ENCODE measurements around the gene ADAM12.

Gene ADAM12

DNA sequence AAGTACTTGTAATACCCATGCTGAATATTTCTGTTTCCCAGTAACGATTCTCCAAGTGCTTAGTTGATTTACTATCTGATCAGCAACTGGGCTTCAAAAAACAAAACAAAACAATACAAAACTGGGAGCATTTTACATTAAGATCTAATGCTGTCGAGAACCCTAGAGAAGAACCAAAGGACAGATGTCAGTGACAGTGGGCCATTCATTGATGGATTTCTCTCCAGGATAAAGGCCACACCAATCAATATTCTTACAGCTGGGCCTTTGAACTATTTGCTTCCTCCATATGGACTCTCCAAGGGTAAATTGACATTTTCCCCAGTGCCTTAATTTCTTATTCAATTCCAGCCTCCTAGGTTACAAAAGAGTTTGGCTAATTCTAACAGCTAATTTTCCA lies 217.5 kb downstream of the ADAM12 start:
- no peak for DNase-seq

DNA sequence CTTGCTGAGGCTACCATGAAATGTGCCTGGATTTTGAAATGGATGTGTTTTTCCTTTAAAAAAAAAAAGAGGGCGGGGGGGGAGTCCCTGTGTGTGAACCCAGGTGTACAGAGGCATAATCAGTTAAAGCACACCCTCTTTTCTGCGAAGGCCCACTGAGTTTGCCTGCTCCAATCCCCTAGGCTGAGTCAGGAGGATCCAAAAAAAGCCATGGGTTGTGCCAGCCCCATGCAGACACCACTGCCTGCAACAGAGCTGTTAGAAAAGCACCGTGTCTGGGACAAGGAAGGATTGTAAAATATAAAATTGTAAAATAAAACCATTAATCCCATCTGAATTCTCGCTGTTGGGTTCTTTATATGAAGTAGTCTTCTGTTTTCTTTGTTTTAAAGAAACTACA lies 217.9 kb downstream of the ADAM12 start:
- no peak for DNase-seq

DNA sequence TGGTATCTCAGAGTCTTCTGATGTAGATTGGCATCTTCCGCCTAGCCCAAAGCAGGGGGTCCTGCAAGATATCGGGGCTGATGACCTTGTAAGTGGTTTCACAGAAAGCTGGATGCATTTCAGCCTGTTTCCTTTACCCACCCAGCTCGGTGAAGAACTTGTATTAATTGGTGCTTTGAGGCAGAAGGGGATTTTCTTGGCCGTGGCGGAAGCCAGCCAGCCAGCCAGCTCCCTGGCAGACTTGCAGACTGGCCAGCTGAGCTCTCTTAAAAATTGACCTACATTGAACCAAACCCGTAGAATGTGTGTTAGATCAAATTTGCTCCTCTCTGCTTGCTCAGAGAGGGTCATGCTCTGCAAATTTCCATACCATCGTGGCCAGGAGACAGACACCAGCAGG lies 218.4 kb downstream of the ADAM12 start:
- no peak for DNase-seq

DNA sequence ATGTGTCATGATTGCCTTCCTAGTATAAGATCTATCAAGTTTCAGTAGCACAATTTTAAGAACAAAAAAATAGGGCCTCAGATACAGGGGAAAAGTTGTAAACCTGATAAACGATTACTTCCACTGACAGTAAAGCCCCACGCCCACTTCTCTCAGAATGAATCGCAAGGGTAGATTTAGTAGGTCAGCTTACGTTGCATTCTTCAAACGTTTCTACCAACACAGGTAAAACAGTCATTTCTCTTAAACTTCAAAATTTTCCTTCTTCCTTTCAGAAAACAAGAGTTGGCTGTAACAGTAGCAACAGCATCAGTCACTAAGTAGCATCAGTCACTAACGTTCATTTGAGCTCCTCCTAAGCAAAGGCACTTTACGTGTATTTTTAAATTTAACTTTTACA lies 221.5 kb downstream of the ADAM12 start:
- DNase-seq: no peak

DNA sequence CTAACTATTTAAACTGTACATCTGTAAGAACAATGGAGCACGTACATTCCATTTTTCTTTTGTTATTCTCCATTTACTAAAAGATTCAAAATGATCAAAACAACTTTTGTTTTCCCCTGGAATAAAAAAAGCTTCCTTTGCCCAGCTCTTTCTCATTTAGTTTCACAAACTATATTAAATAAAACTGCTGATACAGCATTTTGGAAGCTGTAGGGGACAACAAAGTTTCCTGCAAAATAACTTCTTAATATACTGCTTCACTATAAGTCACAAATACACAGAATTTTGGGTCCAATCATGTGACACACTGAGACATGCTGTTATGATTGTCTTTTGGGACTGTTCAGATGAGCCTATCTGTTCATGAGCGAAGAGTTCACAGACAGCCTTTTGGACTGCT lies 222.4 kb downstream of the ADAM12 start:
- no peak for DNase-seq

DNA sequence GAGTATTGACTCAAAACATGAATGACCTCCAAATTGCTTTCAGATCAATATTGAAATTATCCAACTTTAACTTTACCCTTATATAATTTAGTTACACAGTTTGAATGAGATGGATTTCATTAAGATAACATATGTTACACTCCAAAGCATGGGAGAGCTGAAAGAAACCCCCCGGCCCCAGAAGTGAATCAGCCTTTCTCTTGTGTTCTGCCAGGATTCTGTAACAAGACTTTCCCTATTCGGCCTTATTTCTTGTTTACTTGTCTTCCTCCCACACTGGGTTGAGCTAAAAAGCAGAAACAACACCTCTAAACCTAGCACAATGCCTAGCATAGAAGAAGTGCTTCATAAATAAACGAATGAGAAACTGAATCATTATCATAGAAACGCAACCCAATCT lies 224.8 kb downstream of the ADAM12 start:
- DNase-seq: no peak

DNA sequence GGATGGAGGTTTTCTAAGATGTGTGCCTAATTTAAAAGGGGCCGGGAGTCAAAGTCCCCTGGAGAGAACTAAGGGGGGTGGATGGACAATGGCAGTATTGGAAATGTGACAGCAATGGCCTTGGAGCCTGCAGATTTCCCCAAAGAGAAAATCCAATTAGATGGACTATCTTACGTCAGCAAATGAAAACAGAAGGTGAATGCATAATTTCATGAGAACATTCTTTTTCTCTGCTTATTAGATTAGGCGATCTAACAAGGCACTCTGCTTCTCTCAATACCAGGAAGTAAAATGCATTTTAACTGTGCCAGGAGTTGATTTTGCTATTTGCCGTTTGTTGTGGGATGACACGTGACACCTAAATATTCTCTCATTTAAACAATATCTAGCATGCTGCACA lies 226.6 kb downstream of the ADAM12 start:
- no peak for DNase-seq

DNA sequence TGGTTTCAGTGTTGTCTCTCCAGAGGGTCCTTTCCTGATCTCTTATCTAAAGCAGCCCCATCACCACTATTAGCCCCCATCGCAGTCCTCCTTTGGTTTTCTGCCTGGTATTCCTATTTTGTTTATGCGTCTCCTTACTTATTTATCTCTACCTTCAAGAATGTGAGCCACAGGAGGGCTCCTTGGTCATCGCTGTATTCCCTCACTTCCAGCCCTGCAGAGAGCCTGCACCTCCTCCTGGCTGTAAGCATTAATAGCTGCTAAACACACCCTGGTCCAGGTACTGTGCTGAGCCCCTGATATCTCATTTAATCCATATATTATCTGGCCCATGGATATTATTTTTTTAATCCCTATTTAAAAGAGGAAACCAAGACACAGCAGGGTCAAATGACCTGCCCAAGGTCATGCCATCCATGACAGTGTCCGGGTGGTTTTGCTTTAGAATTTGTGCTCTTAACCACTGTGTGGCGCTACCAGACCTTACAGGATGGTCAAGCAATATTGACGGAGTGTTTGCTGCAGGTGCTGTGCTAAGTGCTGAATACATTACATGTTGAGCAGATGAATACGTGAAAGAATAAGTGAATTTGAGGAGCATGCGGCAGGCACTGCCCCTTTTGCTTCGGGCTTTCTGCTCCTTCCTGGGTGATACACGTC lies 227.2 kb downstream of the ADAM12 start:
- DNase-seq: no peak

DNA sequence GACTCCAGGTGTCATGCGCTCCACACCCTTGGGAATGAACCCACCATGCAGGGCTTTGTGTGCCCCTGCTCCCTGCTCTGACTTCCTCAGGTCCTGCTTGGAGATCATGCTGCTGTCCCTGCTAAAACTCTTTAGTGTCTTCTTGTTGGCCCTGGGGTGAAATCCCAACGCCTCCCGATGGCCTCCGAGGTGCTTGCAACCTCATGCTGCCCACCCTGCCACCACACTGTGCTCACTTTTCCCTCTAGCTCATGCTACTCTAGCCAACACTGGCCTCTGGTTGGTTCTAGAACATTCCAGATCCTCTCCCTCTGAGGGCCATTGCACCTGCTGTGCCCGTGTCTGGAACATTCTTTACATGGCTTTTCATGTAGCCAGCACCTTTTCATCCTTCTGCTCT lies 227.7 kb downstream of the ADAM12 start:
- DNase-seq: peak in 1 of 3 donors; percentile 20

DNA sequence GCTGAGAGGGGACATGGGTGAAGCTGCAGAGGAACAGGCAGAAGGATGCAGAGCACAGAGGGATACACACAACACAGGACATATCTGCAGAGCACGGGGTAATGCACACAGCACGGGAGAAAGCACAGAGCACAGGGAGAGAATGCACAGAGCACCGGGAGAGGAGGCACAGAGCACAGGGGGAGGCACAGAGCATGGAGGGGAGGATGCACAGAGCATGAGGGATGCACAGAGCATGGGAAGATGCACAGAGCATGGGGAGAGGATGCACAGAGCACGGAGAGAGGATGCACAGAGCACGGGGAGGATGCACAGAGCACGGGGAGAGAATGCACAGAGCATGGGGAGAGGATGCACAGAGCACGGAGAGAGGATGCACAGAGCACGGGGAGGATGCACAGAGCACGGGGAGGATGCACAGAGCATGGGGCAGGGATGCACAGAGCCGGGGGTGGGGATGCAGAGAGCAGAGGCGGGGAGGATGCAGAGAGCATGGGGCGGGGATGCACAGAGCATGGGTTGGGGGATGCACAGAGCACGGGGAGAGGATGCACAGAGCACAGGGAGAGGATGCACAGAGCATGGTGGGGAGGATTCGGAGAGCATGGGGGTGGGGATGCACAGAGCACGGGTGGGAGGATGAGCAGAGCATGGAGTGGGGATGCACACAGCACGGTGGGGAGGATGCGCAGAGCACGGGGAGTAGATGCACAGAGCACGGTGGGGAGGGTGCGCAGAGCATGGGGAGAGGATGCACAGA lies 230.0 kb downstream of the ADAM12 start:
- DNase-seq: no peak

DNA sequence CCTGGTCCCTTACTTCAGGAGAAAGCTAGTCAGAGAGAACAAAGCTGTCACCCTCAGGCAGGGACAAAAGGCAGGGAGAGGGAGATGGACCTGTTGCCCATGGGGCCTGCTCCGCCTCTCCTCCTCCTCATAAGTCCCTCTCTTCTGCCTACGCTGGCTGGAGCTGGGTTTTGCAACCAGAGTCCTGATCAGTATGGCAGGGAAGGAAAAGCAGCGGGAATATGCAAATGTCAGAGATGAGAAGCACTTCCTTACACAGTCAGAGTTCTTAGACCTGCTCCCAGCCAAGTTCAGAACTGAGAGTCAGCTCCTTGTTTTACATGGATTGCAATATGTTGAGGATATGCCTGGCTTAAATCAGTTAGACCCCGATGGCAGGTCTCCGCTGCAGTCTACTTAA lies 231.1 kb downstream of the ADAM12 start:
- no peak for DNase-seq

DNA sequence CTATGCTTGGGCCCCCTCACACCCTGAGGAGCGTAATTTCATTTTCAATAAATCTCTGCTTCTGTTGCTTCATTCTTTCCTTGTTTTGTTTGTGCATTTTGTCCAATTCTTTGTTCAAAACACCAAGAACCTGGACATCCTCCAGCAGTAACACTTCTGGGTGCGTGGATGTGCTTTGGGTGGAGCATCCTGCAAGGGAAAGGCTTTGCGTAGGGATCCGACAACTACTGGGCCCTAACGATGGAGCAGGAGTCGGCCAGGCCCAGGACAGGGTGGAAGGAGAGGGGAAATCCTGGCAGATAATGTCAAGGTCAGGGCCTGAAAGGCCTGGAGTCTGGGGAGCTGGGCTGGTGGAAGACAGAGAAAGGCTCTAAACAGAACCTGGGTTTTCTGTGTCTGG lies 231.8 kb downstream of the ADAM12 start:
- no peak for DNase-seq

DNA sequence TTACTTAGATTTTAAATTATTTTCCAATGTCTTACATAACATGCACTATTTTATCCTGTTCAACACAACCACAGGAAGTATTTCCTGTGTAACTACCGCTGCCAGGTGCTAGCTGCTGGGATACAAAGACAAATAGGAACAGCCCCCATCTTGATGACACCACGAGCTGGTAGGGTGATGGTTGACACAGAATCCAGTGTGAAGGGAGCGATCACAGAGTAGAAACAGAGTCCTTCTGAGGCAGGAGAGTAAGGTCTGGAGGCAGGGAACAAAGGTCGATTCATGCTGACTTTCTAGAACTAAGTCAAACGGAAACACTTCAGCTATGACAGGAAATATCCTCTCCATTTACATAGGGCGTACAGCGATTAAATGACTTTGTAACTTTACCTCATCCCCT lies 232.3 kb downstream of the ADAM12 start:
- DNase-seq: no peak

DNA sequence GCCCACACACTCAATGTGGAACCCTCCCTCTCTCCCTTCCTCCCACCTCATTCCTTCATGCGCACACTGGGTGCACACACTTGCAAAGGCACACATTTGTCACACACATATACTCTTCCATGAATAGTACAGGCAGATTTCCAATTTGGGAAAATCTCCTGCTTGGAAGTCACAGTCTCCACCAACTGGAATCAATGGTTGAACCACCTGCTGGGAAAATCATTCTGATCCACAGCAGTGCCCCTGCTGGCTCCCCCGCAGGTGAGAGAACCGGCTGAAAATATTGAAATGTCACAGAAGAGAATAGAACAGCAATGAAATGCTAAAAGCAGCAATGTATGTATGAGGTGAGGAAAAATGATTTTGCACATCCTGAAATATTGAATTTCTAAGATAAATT lies 232.7 kb downstream of the ADAM12 start:
- no peak for DNase-seq

DNA sequence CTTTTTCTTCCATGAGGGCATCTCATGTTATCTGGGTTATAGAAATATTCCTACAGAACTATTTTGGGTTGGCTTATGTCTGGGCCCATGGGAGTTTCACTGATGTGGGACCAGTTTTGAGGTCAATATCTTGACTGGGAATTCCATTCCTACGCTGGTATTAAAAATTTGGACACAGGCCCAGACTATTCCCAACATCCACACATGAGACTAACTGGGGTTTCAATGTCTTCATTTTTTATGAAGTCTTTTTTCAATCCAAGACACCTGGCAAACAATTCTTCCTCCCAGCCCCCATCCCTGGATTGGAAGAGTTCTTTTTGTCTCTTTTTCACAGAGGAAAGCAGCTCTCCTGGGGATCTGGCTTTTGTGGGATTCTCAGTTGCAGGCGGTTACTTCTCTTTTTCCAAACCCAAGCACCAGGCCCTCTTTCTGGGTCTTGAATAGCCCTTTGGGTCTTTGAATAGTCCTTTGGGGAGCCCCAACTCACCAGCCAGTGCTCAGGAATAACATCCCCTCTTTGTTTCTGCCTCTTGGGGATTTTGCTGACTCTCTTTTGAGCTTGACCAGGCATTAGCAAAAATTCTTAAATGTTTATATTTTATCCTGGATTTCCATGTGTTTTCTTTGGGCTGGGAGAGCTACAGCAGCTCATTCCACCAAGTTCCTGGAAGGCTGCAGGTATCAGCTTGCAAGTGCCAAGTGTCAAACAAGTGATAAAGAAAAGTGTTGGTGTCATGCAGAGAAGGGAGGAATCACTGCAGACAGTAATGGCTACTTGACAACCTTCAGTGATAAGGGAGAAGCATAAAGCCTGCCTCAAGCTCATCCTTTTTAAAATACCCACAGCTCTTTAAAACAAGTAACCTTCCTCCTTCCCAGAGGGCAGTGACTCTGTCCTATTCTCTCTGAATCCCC lies 234.3 kb downstream of the ADAM12 start:
- DNase-seq: no peak

DNA sequence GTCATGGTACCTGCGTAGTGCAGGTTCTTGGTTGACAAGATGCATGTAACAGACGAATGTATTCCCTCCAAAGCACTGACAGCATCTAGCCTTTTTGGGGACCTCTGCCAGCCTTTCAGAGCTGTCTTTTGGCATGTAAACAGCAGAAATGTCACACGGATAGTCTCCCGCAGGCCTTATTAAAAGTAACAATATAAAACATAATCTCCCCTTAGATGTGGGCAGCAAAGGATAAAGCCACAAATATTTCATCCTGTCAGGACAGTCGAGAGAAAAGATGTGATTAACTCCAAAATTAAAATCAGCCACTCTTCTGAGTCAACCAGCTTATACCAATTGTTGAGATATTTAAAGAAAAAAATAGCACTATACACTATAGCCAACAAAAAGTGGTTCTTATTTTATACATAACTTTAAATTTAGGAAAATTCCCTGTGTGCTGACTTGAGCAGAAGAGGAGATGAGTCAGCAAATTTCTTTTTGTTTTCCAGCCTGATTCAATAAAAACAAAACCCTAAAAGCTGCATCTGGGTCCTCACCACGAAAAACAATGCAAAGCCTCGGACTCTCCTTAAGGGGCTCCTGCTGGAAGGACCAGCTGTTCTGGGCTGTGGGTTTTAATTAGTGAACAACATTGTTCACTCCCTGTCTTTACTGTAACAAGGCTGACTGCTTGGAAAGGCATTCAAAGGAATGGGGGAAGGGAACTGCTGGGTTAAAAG lies 240.2 kb downstream of the ADAM12 start:
- no peak for DNase-seq

DNA sequence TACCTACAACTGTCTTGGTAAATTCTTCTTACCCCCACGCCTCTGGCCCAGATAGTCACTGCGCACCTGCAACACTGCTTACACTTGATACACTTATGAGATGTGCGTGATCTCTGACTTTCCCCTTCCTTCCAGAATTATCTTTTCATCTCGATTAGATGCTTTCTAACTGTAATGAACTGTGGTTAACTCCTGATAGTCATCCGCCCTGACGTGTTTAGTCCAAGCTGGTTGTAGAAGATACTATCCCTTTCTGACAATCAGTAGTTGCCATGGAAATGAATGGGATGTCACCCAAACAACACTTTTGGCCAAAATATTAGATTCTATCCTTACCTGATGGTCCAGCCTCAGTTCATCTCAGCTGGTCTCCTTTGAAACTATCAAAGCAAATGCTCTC lies 241.5 kb downstream of the ADAM12 start:
- no peak for DNase-seq

DNA sequence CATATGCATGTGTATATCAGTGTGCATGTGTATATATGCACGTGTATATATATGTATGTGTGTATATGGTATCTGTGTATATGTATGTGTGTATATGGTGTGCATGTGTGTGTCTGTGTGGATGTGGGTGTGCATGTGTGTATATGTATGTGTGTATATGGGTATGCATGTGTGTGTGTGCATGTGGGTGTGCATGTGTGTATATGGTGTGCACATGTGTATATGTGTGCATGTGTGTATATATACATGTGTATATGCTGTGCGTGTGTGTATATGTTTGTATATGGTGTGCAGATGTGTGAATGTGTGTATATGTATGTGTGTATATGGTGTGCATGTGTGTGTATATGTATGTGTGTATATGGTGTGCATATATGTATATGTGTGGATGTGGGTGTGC lies 245.2 kb downstream of the ADAM12 start:
- no peak for DNase-seq

DNA sequence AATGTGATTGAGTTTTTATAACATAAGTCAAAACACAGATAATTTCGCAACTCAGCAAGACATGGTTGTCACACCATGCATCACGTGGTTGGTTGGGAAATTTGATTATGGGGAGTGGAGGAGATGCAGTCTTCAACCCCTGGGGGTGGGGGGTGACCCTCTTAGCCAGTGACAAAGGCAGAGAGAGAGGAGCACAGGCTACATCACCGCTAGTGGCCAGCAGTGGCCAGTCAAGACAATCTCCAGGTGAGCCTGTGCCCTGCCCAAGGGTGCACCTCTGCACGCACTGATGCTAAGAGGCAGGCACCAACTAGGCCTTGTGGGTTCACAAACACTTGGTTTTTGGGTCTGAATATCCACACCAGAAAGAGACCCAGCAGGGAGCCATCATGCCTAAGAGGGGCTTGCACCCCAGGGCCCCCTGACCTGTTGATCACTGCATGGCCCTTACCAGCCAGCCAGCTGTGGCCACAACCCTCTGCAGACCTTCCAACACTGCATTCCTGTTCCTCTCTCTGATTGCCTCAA lies 247.5 kb downstream of the ADAM12 start:
- DNase-seq: peak; percentile 32 to 44 (median 42)

DNA sequence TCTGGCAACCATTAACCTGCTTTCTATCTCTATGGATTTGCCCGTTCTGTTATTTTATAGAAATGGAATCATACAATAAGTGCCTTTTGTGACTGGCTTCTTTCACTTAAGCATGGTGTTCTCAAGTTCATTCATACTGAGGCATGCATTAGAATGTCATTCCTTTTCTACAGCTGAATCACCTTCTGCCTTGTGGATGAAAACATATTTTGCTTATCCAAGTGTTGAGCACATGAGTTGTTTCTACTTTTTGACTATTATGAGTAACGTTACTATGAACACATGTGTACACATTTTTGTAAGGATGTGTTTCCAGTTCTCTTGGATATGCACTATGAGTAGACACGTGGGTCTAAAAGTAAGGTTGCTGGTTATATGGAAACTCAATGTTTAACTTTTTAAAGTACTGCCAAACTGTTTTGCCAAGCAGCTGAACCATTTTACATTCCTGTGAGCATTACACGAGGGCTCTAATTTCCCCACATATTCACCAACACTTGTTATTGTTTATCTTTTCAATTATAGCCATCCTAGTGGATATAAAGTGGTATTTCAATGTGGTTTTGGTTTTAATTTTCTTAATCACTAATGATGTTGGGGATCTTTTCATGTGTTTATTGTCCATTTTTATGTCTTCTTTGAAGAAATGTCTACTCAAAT lies 250.6 kb downstream of the ADAM12 start:
- DNase-seq: no peak

DNA sequence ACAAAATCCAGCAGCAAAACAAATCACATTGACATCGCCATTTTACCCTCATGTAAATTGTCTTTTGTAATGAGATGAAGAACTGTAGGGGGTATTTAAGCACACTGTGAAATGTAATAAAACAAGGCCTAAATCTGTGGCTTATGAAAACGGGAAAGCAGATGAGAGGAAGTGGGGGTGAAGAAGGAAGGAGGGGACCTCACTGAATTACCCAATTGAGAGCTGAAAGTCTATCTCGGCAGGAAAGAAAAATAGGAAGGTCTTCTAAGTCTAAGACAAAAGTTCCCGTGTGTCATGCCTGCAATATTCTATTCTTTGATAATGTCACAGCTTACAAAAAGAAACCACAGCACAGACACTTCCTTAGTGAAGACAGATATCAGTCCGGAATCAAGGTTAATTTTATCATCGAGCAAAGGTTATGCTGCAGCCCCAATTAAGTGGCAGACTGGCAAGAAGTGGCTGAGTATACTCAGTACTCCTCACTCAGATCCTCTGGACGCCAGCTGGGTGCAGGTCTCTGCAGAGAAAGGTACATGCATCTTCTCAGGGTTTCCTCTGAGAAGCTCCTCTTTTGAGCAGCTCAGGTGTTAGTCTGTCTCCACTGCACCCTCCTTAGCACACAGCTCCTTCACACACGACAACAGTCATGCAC lies 252.2 kb downstream of the ADAM12 start:
- peak; percentile 71 to 90 (median 88) for DNase-seq

DNA sequence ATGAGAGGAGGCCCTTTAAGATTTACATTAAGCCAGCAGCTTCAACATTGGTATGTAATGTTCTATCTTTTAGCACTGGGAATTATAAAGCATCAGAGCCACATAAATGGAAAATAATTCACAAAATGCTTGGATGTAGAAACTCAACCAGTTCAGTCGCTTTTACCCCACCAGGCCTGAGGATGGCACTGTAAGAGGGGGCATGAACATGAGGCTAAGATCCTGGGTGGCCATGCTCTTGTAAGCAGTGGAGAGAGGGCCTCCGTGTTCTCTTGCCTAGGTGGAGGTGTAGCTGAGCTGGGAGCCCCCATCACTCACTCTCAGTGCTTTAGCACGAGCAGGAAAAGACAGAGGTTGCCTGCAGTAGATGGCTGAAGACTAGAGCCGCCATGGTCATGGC lies 253.1 kb downstream of the ADAM12 start:
- no peak for DNase-seq
